HepG2 (cell line): Measurements from ENCODE around the gene CSNK1D. TPM values are rescaled to one million over a fixed set of nuclear protein-coding genes. Genes with fewer than 3 reads are reported as not detected.
A peak's percentile ranks its signal among the peaks of the same experiment; 100 is the strongest.

Experiments used
- CREB3 ChIP-seq: sonication (generic); formaldehyde crosslinking; IDR thresholded peaks from 2 replicates; pipeline ENCODE4 v1.5.0; 2020; ENCODE audit warnings: missing genetic modification reagents
- DNMT1 ChIP-seq: sonication (generic); formaldehyde crosslinking; IDR thresholded peaks from 2 replicates; pipeline ENCODE4 v1.5.1; 2020; ENCODE audit warnings: mild to moderate bottlenecking, missing genetic modification reagents
- ELF4 ChIP-seq: sonication (generic); formaldehyde crosslinking; IDR thresholded peaks from 2 replicates; pipeline ENCODE4 v1.5.0; 2020; ENCODE audit warnings: missing genetic modification reagents, mild to moderate bottlenecking, moderate library complexity, borderline replicate concordance
- FOXA3 ChIP-seq: IDR thresholded peaks from 2 replicates; pipeline ENCODE4 v1.6.1; 2016; ENCODE audit warnings: missing genetic modification reagents, missing compliant biosample characterization
- KDM1A ChIP-seq: IDR thresholded peaks from 2 replicates; pipeline ENCODE4 v1.6.1; 2016; ENCODE audit warnings: missing compliant biosample characterization
- KLF16 ChIP-seq, 2 experiments: sonication (generic) in 1 of 2; formaldehyde crosslinking in 1 of 2; IDR thresholded peaks; 2 replicates each; pipeline versions ENCODE4 v1.6.1 to v1.8.0; 2016 to 2023; ENCODE audit warnings: missing genetic modification reagents in 2 of 2, missing compliant biosample characterization in 1 of 2
- MBD4 ChIP-seq: IDR thresholded peaks from 2 replicates; pipeline ENCODE4 v1.6.1; 2012; ENCODE audit warnings: low read length, inconsistent platforms, borderline replicate concordance
- NR3C1 ChIP-seq: sonication (generic); formaldehyde crosslinking; IDR thresholded peaks from 2 replicates; pipeline ENCODE4 v1.4.0; 2020; ENCODE audit warnings: missing genetic modification reagents
- PHF5A ChIP-seq: IDR thresholded peaks from one replicate; pipeline ENCODE4 v1.6.1; 2018; ENCODE audit warnings: low read depth, missing genetic modification reagents; ENCODE audit not compliant: unreplicated experiment
- SYNCRIP ChIP-seq: fragments of 200-400 bp; formaldehyde crosslinking; IDR thresholded peaks from 2 replicates; pipeline ENCODE4 v1.6.1; 2018; ENCODE audit warnings: mild to moderate bottlenecking, low read depth, low read length; ENCODE audit not compliant: insufficient read depth
- TOE1 ChIP-seq: sonication (generic); formaldehyde crosslinking; IDR thresholded peaks from 2 replicates; pipeline ENCODE4 v1.4.0; 2020; ENCODE audit warnings: mild to moderate bottlenecking, missing genetic modification reagents
- TOPORS ChIP-seq: sonication (generic); formaldehyde crosslinking; IDR thresholded peaks from 2 replicates; pipeline ENCODE4 v1.8.0; 2023; ENCODE audit warnings: mild to moderate bottlenecking, missing genetic modification reagents
- YEATS4 ChIP-seq: sonication (generic); formaldehyde crosslinking; IDR thresholded peaks from 2 replicates; pipeline ENCODE4 v1.4.0; 2020; ENCODE audit warnings: missing genetic modification reagents, borderline replicate concordance
- ZNF782 ChIP-seq: sonication (generic); formaldehyde crosslinking; IDR thresholded peaks from 2 replicates; pipeline ENCODE4 v1.4.0; 2020; ENCODE audit warnings: missing genetic modification reagents, mild to moderate bottlenecking, borderline replicate concordance
- ZNF790 ChIP-seq: sonication (generic); formaldehyde crosslinking; IDR thresholded peaks from 2 replicates; pipeline ENCODE4 v1.8.0; 2022; ENCODE audit warnings: missing genetic modification reagents, mild to moderate bottlenecking, borderline replicate concordance
- polyA plus RNA-seq, 8 experiments: library from polyadenylated mRNA; depleted of rRNA in 3 of 8; stranded (reverse) in 7 of 8; unstranded in 1 of 8; fragments of >200 nt; fragmentation: Illumina TruSeq in 4 of 8; extraction: Trizol in 4 of 8; gene quantifications; 2 replicates each; pipeline versions ENCODE4 v1.2.1 to v1.2.3, GENCODE V29; 2011 to 2016; ENCODE audit warnings: low read depth in 4 of 8, missing spikeins in 1 of 8, mixed read lengths in 1 of 8; ENCODE audit not compliant: insufficient read depth in 1 of 8
- total RNA-seq, 5 experiments: library from RNA; depleted of rRNA; stranded (reverse); fragments of >200 nt; fragmentation: Illumina TruSeq; extraction: Trizol; gene quantifications; 2 replicates each; pipeline ENCODE4 v1.2.3, GENCODE V29; 2016; ENCODE audit warnings: low read depth in 1 of 5
- TF ChIP-seq, protein P1 (sequence below): IDR thresholded peaks from 2 replicates; pipeline ENCODE4 v1.6.1; 2018; ENCODE audit warnings: missing genetic modification reagents, mild to moderate bottlenecking, missing compliant biosample characterization
- TF ChIP-seq, protein P2 (sequence below): sonication (generic); formaldehyde crosslinking; IDR thresholded peaks from 2 replicates; pipeline ENCODE4 v1.4.0; 2020; ENCODE audit warnings: missing genetic modification reagents
- TF ChIP-seq, protein P3 (sequence below): sonication (generic); formaldehyde crosslinking; IDR thresholded peaks from 2 replicates; pipeline ENCODE4 v1.5.1; 2020; ENCODE audit warnings: missing genetic modification reagents, mild to moderate bottlenecking, borderline replicate concordance

CSNK1D gene
- total and polyA plus RNA-seq, 2 of the 13 experiments (the other 11 are each of a cell fraction or from before 2014, with no cell fraction given), result 31.5 to 128 TPM

DNA sequence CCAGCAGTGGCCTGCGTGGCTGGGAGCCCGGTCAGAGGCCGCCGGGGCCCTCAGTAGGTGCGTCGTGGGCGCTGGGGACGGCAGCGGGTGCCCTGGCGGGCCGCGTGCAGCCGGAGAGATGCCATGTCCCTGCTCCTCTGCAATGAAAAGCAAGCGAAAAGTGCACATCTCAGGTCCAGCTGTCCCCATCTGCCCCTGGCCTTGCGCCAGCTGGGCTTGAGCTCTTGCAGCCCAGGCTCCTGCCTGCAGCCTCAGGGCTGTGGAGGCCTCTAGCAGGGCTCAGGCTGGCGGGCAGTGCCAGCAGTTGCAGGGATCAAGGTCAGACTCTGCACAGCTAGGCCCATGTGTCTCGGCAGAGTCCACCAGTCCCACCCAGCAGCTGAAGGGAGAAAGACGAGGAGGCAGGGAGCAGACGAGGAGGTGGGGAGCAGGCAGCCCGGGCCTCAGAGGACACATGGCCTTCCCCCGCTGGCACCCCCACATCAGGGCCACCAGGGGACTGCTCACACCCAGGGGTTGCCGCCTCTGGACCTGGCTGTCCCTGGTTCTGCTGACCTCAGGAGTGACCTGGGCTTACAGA lies 33.5 kb downstream of the CSNK1D start (continued):
- TF ChIP-seq, protein P1, sequence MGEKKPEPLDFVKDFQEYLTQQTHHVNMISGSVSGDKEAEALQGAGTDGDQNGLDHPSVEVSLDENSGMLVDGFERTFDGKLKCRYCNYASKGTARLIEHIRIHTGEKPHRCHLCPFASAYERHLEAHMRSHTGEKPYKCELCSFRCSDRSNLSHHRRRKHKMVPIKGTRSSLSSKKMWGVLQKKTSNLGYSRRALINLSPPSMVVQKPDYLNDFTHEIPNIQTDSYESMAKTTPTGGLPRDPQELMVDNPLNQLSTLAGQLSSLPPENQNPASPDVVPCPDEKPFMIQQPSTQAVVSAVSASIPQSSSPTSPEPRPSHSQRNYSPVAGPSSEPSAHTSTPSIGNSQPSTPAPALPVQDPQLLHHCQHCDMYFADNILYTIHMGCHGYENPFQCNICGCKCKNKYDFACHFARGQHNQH (CRISPR knock-in tag), result peak; percentile 54
- no peak for TF ChIP-seq TOE1 (CRISPR knock-in tag)
- TF ChIP-seq ZNF782 (CRISPR knock-in tag), result no peak
- TF ChIP-seq ZNF790 (CRISPR knock-in tag), result no peak
- TF ChIP-seq MBD4, result no peak
- no peak for TF ChIP-seq YEATS4 (CRISPR knock-in tag)
- TF ChIP-seq PHF5A (CRISPR knock-in tag), result no peak
- no peak for TF ChIP-seq FOXA3
- no peak for TF ChIP-seq SYNCRIP
- TF ChIP-seq TOPORS (CRISPR knock-in tag), result no peak
- 0 out of 2 replicates have a peak, but pooled peaks have one; percentile 53 for TF ChIP-seq DNMT1 (CRISPR knock-in tag)
- no peak for TF ChIP-seq ELF4 (CRISPR knock-in tag)
- TF ChIP-seq CREB3 (CRISPR knock-in tag), result no peak
- TF ChIP-seq, protein P2, sequence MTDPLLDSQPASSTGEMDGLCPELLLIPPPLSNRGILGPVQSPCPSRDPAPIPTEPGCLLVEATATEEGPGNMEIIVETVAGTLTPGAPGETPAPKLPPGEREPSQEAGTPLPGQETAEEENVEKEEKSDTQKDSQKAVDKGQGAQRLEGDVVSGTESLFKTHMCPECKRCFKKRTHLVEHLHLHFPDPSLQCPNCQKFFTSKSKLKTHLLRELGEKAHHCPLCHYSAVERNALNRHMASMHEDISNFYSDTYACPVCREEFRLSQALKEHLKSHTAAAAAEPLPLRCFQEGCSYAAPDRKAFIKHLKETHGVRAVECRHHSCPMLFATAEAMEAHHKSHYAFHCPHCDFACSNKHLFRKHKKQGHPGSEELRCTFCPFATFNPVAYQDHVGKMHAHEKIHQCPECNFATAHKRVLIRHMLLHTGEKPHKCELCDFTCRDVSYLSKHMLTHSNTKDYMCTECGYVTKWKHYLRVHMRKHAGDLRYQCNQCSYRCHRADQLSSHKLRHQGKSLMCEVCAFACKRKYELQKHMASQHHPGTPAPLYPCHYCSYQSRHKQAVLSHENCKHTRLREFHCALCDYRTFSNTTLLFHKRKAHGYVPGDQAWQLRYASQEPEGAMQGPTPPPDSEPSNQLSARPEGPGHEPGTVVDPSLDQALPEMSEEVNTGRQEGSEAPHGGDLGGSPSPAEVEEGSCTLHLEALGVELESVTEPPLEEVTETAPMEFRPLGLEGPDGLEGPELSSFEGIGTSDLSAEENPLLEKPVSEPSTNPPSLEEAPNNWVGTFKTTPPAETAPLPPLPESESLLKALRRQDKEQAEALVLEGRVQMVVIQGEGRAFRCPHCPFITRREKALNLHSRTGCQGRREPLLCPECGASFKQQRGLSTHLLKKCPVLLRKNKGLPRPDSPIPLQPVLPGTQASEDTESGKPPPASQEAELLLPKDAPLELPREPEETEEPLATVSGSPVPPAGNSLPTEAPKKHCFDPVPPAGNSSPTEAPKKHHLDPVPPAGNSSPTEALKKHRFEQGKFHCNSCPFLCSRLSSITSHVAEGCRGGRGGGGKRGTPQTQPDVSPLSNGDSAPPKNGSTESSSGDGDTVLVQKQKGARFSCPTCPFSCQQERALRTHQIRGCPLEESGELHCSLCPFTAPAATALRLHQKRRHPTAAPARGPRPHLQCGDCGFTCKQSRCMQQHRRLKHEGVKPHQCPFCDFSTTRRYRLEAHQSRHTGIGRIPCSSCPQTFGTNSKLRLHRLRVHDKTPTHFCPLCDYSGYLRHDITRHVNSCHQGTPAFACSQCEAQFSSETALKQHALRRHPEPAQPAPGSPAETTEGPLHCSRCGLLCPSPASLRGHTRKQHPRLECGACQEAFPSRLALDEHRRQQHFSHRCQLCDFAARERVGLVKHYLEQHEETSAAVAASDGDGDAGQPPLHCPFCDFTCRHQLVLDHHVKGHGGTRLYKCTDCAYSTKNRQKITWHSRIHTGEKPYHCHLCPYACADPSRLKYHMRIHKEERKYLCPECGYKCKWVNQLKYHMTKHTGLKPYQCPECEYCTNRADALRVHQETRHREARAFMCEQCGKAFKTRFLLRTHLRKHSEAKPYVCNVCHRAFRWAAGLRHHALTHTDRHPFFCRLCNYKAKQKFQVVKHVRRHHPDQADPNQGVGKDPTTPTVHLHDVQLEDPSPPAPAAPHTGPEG, result no peak; the same call in 1 of the 2 replicates
- TF ChIP-seq KDM1A (CRISPR knock-in tag), result no peak
- TF ChIP-seq KLF16 (CRISPR knock-in tag; IDR thresholded peaks at IDR 0.05), result peak in 1 of 2 experiments; percentile 31; a peak in 1 of 4 replicates
- TF ChIP-seq, protein P3, sequence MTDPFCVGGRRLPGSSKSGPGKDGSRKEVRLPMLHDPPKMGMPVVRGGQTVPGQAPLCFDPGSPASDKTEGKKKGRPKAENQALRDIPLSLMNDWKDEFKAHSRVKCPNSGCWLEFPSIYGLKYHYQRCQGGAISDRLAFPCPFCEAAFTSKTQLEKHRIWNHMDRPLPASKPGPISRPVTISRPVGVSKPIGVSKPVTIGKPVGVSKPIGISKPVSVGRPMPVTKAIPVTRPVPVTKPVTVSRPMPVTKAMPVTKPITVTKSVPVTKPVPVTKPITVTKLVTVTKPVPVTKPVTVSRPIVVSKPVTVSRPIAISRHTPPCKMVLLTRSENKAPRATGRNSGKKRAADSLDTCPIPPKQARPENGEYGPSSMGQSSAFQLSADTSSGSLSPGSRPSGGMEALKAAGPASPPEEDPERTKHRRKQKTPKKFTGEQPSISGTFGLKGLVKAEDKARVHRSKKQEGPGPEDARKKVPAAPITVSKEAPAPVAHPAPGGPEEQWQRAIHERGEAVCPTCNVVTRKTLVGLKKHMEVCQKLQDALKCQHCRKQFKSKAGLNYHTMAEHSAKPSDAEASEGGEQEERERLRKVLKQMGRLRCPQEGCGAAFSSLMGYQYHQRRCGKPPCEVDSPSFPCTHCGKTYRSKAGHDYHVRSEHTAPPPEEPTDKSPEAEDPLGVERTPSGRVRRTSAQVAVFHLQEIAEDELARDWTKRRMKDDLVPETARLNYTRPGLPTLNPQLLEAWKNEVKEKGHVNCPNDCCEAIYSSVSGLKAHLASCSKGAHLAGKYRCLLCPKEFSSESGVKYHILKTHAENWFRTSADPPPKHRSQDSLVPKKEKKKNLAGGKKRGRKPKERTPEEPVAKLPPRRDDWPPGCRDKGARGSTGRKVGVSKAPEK (CRISPR knock-in tag), result no peak
- no peak for TF ChIP-seq NR3C1
